GM12872 (cell line): Measurements from ENCODE around the gene KPTN.

Source experiments
- TF ChIP-seq, protein P1 (sequence below): IDR thresholded peaks from 3 replicates; pipeline ENCODE4 v1.5.1; 2011; ENCODE audit warnings: low read depth, mild to moderate bottlenecking, low read length, moderate library complexity; ENCODE audit not compliant: insufficient read depth

The KPTN gene

DNA sequence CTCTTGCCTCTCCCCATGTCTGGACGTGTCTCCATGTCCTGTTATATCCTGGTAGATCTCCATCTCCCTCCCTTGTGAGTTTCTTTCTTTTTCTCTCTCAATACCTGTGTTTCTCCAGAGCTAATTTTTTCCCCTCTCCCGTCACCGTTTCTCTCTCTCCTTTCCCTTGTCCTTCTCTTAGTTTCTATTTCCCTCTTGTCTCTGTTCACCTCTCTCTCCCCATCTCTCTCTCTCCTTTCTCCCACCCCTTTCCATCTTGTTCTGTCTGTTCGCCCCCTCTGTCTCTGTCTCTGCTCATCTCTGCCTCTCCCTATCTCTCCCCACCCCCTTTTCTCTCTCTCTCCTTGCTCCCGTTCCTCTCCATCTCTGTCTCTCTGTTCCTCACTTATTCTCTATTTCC, 25.3 kb downstream of the KPTN start:
- TF ChIP-seq, protein P1, sequence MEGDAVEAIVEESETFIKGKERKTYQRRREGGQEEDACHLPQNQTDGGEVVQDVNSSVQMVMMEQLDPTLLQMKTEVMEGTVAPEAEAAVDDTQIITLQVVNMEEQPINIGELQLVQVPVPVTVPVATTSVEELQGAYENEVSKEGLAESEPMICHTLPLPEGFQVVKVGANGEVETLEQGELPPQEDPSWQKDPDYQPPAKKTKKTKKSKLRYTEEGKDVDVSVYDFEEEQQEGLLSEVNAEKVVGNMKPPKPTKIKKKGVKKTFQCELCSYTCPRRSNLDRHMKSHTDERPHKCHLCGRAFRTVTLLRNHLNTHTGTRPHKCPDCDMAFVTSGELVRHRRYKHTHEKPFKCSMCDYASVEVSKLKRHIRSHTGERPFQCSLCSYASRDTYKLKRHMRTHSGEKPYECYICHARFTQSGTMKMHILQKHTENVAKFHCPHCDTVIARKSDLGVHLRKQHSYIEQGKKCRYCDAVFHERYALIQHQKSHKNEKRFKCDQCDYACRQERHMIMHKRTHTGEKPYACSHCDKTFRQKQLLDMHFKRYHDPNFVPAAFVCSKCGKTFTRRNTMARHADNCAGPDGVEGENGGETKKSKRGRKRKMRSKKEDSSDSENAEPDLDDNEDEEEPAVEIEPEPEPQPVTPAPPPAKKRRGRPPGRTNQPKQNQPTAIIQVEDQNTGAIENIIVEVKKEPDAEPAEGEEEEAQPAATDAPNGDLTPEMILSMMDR, result no peak

DNA sequence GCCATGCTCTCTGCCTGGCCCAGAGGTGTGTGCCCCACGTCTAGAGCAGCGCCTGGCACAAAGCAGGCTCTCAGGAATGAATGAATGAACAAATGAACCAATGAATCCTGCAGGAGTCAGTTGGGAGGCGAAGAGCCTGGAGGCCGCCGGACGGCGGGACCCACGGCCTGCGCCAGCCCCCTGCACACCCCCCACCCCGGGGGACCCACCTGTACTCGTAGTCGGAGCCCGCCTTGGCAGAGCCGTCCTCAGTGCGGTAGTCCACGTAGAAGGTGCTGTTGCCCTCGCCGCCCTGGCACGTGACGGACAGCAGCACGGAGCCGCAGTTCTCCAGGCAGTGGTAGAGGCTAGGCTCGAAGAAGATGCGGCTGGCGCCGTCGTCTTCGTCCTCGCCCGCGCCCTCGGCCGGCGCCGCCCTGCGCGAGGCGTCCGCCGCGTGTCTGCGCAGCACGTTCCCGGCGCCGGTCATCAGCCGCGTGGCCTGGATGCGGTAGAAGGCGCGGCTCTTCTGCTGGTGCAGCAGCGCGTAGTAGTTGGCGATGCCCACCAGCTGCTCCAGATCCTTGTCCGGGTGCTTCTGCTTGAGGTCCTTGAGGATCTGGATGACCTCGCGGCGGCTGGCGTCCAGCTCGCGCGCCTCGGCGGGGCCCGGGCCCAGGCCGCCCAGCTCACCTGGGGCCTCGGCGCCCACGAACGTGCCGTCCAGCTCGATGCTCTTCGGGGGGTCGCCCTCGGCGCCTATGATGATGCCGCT, 27.1 kb downstream of the KPTN start:
- TF ChIP-seq, protein P1, result no peak

DNA sequence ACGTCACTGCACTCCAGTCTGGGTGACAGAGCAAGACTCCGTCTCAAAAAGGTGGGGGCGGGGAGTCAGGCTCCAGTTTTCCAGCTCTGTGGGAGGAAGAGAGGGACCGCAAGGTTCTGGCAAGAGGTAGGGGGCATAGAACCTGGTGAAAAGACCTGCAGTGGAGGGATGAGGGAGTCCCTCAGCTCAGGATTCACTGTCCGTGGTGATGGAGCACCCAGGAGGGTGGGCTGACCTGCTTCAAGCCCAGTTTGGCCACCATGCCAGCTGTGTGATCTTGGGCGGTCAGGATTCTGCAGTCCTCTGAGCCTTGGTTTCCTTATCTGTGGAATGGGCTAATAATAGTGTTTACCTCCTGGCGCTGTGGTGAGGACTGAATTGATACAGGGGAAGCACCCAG, 33.5 kb downstream of the KPTN start:
- TF ChIP-seq, protein P1, result no peak

DNA sequence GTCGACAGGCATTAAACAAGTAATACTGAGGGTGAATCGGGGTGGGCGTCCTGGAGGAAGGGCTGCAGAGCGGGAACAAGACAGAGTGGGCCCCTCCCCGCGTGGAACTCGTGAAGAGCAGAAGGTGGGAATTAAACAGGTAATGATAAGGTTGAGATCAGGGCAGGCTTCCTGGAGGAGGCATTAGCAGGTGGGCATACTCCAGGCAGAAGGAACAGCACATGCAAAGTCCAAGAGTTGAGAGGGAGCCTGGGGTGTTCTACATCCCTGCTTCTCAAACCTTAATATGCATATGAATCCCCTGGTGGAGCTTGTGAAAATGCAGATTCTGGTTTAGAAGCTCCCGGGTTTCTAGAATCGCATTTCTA, 35.7 kb downstream of the KPTN start:
- TF ChIP-seq, protein P1, result no peak

DNA sequence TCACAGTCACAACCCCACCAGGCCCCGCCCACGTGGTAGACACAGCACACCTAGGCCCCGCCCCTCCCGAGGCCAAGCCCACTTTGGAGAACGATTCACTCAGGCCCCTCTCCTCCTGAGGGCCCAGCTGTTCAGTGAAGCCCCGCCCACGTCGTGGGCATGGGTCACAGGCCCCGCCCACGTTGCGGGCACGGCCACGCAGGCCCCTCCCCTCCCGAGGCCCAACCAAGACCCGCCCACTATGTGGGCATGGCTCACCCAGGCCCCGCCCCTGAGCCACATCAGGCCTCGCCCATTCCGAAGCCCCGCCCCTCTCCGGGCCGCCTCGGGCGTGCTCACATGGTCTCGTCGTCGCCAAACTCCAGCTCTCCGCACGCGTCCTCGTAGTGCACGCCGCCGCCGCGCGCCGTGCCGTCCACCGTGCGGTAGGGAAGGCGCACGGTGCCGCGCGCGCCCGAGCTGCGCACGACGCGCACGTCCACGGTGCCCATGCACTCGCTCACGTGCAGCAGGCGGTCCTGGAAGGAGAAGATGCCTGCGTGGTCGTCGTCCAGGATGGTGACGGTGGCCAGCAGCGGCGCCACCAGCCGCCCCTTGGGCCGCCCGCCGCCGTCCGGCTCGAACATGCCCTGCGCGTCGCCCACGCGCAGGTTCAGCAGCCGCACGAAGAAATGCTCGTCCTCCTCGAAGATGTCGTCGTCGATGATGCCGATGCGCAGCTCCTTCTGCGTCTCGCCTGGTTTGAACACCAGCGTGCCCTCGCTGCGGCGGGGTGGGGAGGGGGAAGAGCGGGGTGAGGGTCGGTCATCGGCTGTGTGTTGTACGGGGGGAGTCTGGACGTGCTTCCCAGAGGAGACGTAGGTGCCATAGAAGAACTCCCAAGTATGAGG, 36.3 kb downstream of the KPTN start:
- TF ChIP-seq, protein P1, result no peak

DNA sequence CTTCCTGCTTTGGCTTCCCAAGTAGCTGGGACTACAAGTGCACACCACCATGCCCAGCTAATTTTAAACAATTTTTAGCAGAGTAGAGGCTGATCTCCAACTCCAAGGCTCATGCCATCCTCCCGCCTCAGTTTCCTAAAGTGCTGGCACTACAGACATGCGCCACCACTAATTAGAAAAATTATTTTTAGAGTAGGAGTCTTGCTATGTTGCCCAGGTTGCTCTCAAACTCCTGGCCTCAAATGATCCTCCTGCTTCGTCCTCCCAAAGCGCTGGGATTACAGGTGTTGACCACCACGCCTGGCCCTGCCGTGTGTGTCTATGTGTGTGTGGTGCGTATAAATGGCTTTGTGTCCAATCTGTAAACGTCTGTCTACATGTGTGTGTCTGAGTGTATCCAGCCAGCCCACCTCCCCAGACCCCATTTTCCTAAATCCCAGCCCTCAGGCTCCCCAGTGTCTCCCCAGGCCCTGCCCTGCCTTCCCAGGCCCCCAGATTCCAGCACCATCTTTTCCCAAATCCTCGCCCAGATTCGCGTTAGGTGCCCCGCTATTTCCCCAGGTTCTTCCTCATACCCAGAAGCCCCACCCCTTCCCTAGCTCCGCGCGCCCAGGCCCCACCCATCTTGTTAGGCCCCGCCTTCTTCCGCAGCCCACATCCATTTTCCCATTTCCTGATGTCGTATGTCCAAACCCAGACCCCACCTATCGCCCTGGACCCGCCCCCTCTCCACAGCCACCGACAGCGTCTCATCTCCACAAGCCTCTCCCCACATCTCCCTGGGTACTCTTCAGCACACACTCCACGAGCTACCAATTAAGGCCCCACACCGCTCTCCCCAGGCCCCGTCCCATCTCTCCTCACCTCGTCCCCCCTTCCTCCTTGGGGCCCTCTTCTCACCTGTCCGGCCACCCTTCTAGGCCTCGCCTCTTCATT, 37.2 kb downstream of the KPTN start:
- TF ChIP-seq, protein P1, result no peak

DNA sequence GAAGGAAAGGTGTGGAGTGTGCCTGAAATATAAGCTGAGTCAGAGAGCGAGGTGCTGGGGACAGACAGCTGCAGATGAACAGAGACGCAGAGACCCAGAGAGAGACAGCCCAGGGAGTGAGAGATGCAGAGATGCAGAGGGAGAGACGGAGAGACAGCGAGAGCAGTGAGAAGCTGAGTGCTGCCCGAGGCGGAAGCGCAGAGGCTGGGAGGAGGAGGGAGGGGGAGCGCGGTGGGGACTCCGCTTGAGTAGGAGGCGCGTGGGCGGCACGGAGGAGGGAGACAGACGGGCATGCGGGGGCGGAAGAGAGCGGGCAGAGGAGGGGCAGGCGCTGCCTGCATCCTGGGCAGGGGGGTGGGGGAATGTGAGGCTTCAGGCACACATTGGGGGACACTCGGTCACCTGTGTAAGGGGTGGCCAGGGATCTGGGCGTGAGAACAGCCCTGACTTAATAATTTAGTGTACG, 38.0 kb downstream of the KPTN start:
- TF ChIP-seq, protein P1, result no peak
